Heart right ventricle (tissue), 16 donors: ENCODE results near the gene EIF3K. TPM values are rescaled to one million over a fixed set of nuclear protein-coding genes. Genes with fewer than 3 reads are reported as not detected.

Experiments
- ATAC-seq, 8 donors: fragments of 200-7000 bp; cut with Tn5 transposase; one replicate each; pipeline ENCODE4 v1.9.1; 2020; ENCODE audit warnings: mild to moderate bottlenecking in 8 of 8, moderate library complexity in 8 of 8, moderate number of reproducible peaks in 1 of 8
- DNase-seq, 2 donors: peaks; one replicate each; pipeline ENCODE4 v3.0.0-alpha.2; 2020
- H3K27ac ChIP-seq, 10 donors: fragments of 200-600 bp; sonication (generic) in 2 of 10; one replicate each; pipeline versions ENCODE4 v1.5.0 to v1.8.0; 2020 to 2022; ENCODE audit warnings: mild to moderate bottlenecking in 3 of 10
- H3K27me3 ChIP-seq, 7 donors: fragments of 200-600 bp; one replicate each; pipeline ENCODE4 v1.8.0; 2021 to 2022; ENCODE audit warnings: mild to moderate bottlenecking in 2 of 7
- H3K36me3 ChIP-seq, 9 donors: fragments of 200-600 bp; sonication (generic) in 1 of 9; one replicate each; pipeline versions ENCODE4 v1.5.0 to v1.8.0; 2020 to 2022; ENCODE audit warnings: mild to moderate bottlenecking in 2 of 9
- H3K4me1 ChIP-seq, 9 donors: fragments of 200-600 bp; sonication (generic) in 1 of 9; one replicate each; pipeline versions ENCODE4 v1.5.0 to v1.8.0; 2020 to 2022; ENCODE audit warnings: mild to moderate bottlenecking in 4 of 9
- H3K4me3 ChIP-seq, 10 donors: fragments of 200-600 bp; sonication (generic) in 2 of 10; one replicate each; pipeline versions ENCODE4 v1.5.0 to v1.8.0; 2020 to 2022; ENCODE audit warnings: mild to moderate bottlenecking in 7 of 10, moderate library complexity in 2 of 10
- H3K9me3 ChIP-seq, 11 donors: fragments of 200-600 bp in 10 of 11; sonication (generic) in 2 of 11; one replicate each; pipeline versions ENCODE4 v1.5.0 to v1.8.0; 2013 to 2022; ENCODE audit warnings: mild to moderate bottlenecking in 2 of 11, control low read depth in 1 of 11, moderate library complexity in 1 of 11
- WGBS, 2 donors: extraction: QIAGEN DNeasy Blood & Tissue Kit; methylation state at CpG; one replicate each; pipeline ENCODE4 v1.1.7; 2013; ENCODE audit warnings: inconsistent platforms in 1 of 2; 5-methylcytosine and 5-hydroxymethylcytosine counted together
- intact Hi-C, 10 donors: fragments of 100-400 bp; cut with DNase I; formaldehyde crosslinking; loops; one replicate each; pipeline versions ENCODE4 v1.11.1 to v1.14.2; 2022
- polyA plus RNA-seq, 2 donors: library from polyadenylated mRNA; stranded (reverse); fragments of 200-250 nt; gene quantifications; one replicate each; pipeline ENCODE4 v1.2.3, GENCODE V29; 2013
- total RNA-seq, 10 donors: library from RNA; stranded (reverse); fragmentation: NEBNext Ultra II Directional in 3 of 10; extraction: Animal tissue kit (Norgen Biotek cat#: 25700) in 3 of 10; gene quantifications; one replicate each; pipeline versions ENCODE4 v1.2.1 to v1.2.4, GENCODE V29; 2021 to 2023
- TF ChIP-seq, protein P1 (sequence below), 9 donors: fragments of 200-600 bp; sonication (generic) in 2 of 9; IDR thresholded peaks; one replicate each; pipeline versions ENCODE4 v1.5.0 to v1.8.0; 2021 to 2022; ENCODE audit warnings: antibody characterized with exemption in 9 of 9, mild to moderate bottlenecking in 5 of 9, moderate library complexity in 1 of 9
- donor health status: Arrhythmogenic right ventricular cardiomyopathy.
- donor health status: ischemic (EF 13 %, LVEDD 7.1; RV severe dilation, severe dysfunction).
- donor health status: healthy with polysubstance abuse.
- donor health status: DM: no; HTN: yes; CAD: no.
- donor health status: DM: no; HTN: no; CAD: no.
- donor health status: ischemic (EF 25% LVEDD 6.9; RV normal size, moderate dysfunction).
- donor health status: ischemic (EF 25% LVEDD 5.7; RV mildly dilated, moderate dysfunction).
- donor health status: healthy.
- donor health status: DM: yes; HTN: yes; CAD: no.
- donor health status: Ischemic cardiomyopathy.
- donor health status: ischemic (EF 35%, LVEDD 5.7; RV mildly dilated, moderate dysfunction).
- donor health status: nonischemic (EF 11% LVEDD 7.7; RV severe dilation, severe dysfunction).
- donor health status: DM: yes; HTN: yes; CAD: no.
- donor health status: PGD.
- donor health status: ischemic (EF 29% LVEDD 5.4; RV normal size, mild dysfunction).
- donor health status: nonischemic (EF 23%, LVEDD 6.1; RV moderate dilation, normal function).

Gene EIF3K
- total and polyA plus RNA-seq, 12 donors: 505 to 845 (median 631) TPM

DNA sequence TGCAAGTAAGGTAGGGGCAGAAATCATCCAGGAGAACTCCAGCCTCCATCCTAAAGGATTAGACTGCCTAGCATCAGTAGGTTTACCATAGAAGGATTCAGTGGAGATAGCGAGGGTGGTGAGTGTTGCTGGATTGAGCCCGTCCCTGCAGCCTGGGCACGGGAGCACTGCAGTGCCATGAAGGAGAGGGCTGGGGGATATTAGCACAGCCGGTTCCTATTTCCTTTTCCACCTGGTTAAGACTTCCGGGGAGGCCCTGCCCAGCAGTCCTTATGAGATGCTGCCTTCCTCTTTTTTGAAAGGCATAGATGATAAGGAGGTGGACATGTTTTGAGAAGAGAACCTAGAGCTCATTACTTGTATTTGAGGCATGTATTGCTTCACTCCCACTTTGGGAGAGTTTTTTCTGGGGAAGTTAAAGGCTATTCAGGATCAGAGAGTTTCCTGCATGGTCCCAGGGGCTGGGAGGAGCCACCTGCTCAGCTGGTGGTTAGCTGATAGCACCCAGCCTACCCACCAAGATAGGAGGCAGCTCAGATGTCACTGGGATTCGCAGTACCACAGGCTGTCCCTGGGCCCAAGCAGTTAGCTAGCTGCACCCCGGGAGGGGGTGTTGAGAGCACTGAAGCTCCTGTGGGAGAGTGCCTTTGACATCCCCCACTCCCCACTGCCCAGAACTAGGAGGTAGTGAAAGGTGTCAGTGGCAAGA, 45.7 kb downstream of the EIF3K start:
- Histone ChIP-seq H3K9me3 (no peaks in the 10 kb centered on the region), H3K36me3 (peaks cover 0 to 32% (median 0%) of the 10 kb centered on the region in 9 donors), H3K4me3 (peak overlapping the region in 8 of 10 donors; percentile 2 to 37 (median 14)), H3K27me3 (no peaks in the 10 kb centered on the region), H3K27ac (peak overlapping the region; percentile 88 to 99 (median 96)), H3K4me1 (peaks cover 64 to 100% (median 100%) of the 10 kb centered on the region in 9 donors)
- peak in 7 of 8 donors; percentile 6 to 58 (median 28) for ATAC-seq
- TF ChIP-seq, protein P1, sequence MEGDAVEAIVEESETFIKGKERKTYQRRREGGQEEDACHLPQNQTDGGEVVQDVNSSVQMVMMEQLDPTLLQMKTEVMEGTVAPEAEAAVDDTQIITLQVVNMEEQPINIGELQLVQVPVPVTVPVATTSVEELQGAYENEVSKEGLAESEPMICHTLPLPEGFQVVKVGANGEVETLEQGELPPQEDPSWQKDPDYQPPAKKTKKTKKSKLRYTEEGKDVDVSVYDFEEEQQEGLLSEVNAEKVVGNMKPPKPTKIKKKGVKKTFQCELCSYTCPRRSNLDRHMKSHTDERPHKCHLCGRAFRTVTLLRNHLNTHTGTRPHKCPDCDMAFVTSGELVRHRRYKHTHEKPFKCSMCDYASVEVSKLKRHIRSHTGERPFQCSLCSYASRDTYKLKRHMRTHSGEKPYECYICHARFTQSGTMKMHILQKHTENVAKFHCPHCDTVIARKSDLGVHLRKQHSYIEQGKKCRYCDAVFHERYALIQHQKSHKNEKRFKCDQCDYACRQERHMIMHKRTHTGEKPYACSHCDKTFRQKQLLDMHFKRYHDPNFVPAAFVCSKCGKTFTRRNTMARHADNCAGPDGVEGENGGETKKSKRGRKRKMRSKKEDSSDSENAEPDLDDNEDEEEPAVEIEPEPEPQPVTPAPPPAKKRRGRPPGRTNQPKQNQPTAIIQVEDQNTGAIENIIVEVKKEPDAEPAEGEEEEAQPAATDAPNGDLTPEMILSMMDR (IDR thresholded peaks at IDR 0.05): no peak
- intact Hi-C loops: loop anchor here in 3 of 10 donors (5.0 kb wide), 2 partner anchors 43 to 48 kb away; no protein-coding TSS in a partner anchor
- WGBS, 2 donors: 15 to 20% methylated on average over 7 of the region's 7 CpGs
- no peak for DNase-seq

DNA sequence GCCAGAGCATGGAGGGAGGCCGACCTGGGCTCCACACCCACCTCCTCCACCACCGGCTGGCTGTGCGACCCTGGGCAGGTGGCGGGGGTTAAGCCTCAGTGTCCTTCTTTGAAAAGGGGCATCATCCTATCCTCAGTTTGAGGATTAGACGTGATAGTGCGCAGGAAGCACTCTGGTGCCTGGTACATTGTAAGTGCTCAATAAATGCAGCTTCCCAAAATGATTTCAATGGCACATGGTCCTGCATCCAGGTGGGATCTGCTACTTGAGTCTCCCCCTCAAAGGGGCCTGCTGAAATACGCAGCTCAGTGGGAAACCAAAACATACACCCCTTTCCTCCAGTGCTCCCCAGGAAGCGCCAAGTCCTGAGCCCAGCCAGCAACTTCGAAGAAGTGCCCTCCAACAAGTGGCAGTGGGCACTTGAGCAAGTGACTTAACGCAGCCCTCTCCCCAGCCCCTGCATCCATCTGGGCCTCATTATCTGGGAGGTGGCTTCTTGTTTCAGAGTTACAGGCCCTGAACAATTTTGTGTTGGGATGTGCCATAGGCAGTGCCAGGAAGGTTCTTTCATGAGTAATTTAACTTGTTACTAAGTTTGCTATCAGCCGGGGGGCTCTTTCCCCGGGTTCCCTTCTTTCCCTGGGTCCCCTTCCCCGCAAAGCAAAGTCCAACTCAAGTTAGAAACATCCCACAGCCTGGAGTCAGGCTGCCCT, 46.4 kb downstream of the EIF3K start:
- ATAC-seq (no peak), DNase-seq (no peak)
- Histone ChIP-seq H3K36me3 (peaks cover 0 to 29% (median 0%) of the 10 kb centered on the region in 9 donors), H3K9me3 (no peaks in the 10 kb centered on the region), H3K27ac (peak overlapping the region; percentile 88 to 99 (median 96)), H3K4me1 (peaks cover 71 to 100% (median 100%) of the 10 kb centered on the region in 9 donors), H3K4me3 (peak overlapping the region in 3 of 10 donors; percentile 9 to 37 (median 16)), H3K27me3 (no peaks in the 10 kb centered on the region)
- intact Hi-C loops: loop anchor here in 1 of 10 donors (5.0 kb wide), 1 partner anchor 42 kb away; no protein-coding TSS in a partner anchor
- 46 to 48% methylated on average over 13 of the region's 13 CpGs for WGBS, 2 donors
- TF ChIP-seq, protein P1 (IDR thresholded peaks at IDR 0.05): no peak

DNA sequence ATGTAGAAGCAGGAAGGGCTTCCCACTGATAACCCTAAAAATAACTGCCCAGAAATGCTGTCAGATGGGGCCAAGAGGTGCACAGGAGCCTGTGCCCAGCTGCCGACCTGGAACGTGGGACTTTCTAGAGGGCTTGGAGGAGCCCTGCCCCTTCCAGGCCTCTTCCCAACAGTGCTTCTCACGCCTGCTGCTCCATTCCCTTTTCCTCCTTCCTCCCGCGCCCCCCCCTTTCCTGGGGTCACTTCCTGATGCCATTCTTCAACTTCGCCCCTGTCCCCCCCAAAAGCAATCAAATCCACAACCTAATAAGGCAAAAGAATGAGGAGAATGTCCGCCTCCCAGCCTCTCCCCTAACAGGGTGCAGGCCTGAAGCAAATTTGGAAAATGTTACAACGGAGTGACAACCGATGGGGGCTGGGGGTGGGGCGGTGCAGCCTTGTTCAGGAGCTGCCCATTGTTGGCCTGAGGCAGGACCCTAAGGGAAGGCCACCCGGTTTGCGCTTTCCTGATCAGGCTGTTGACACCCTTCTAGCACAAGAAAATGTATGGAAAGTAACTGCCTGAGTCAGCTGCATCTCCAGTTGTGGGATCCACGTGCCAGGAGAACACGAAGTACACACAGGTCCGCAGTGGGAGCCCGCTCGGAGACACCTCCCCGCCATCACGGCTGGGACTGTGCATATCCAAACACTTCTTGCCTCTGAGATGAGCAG, 47.1 kb downstream of the EIF3K start:
- Histone ChIP-seq H3K27me3 (no peaks in the 10 kb centered on the region), H3K36me3 (peaks cover 0 to 22% (median 0%) of the 10 kb centered on the region in 9 donors), H3K27ac (peak overlapping the region; percentile 88 to 99 (median 96)), H3K4me1 (peaks cover 72 to 100% (median 100%) of the 10 kb centered on the region in 9 donors), H3K4me3 (peak overlapping the region in 2 of 10 donors; percentile 5 to 7), H3K9me3 (no peaks in the 10 kb centered on the region)
- TF ChIP-seq, protein P1 (IDR thresholded peaks at IDR 0.05): no peak
- ATAC-seq (peak; percentile 56 to 68 (median 61)), DNase-seq (peak; percentile 55 to 86)
- WGBS, 2 donors: 18% methylated on average over 19 of the region's 19 CpGs
- intact Hi-C loops: loop anchor here in 1 of 10 donors (5.0 kb wide), 1 partner anchor 41 kb away; no protein-coding TSS in a partner anchor
